PC-9 (cell line): Measurements from ENCODE around the gene PCED1A. TPM values are rescaled to one million over a fixed set of nuclear protein-coding genes. Genes with fewer than 3 reads are reported as not detected.

Experiments
- BruUV-seq: library from RNA; stranded (reverse); fragments of 400-500 nt; replicated peaks from 2 replicates; lab custom pipeline; 2021; lab: Mats Ljungman, UMichigan
- CTCF ChIA-PET: fragments of 300-600 bp; sonication (Branson Sonifier 250); formaldehyde crosslinking; loops from one replicate; lab custom pipeline; 2022; ENCODE audit warnings: antibody characterized with exemption; lab: Charles Lee
- POLR2A ChIA-PET: fragments of 300-600 bp; sonication (Branson Sonifier 250); formaldehyde crosslinking; loops from one replicate; lab custom pipeline; 2022; ENCODE audit warnings: antibody characterized with exemption; ENCODE audit not compliant: unreplicated experiment; lab: Charles Lee
- DNase-seq, 2 experiments: peaks; one replicate each; pipeline versions ENCODE4 v3.0.0 to v3.0.0-alpha.2; 2015 to 2022; ENCODE audit warnings: mixed read lengths in 1 of 2
- H2AFZ ChIP-seq: fragments of 200-600 bp; sonication (generic); 2 replicates; pipeline ENCODE4 v1.8.1; 2017; ENCODE audit warnings: antibody characterized with exemption
- H3F3A ChIP-seq: fragments of 200-600 bp; sonication (generic); 2 replicates; pipeline ENCODE4 v1.8.1; 2017; ENCODE audit warnings: antibody characterized with exemption, mild to moderate bottlenecking, low read depth; ENCODE audit not compliant: insufficient read depth
- H3K27ac ChIP-seq: fragments of 200-600 bp; sonication (generic); 2 replicates; pipeline ENCODE4 v1.6.1; 2016; ENCODE audit warnings: mixed run types
- H3K27me3 ChIP-seq: fragments of 200-600 bp; sonication (generic); 2 replicates; pipeline ENCODE4 v1.6.1; 2016; ENCODE audit warnings: low read depth, mixed run types; ENCODE audit not compliant: insufficient read depth
- H3K36me3 ChIP-seq: fragments of 200-600 bp; sonication (generic); 2 replicates; pipeline ENCODE4 v1.6.1; 2016; ENCODE audit warnings: low read depth, mixed run types
- H3K4me1 ChIP-seq: fragments of 200-600 bp; sonication (generic); replicated peaks from 2 replicates; pipeline ENCODE4 v1.6.1; 2016; ENCODE audit warnings: mixed run types; ENCODE audit not compliant: insufficient read depth
- H3K4me2 ChIP-seq: fragments of 200-600 bp; sonication (generic); 2 replicates; pipeline ENCODE4 v1.6.1; 2017; ENCODE audit warnings: mixed run types
- H3K4me3 ChIP-seq: fragments of 200-600 bp; sonication (generic); 2 replicates; pipeline ENCODE4 v1.6.1; 2016; ENCODE audit warnings: mixed run types
- H3K79me2 ChIP-seq: fragments of 200-600 bp; sonication (generic); 2 replicates; pipeline ENCODE4 v1.6.1; 2017; ENCODE audit warnings: low read depth, mixed run types
- H3K9me2 ChIP-seq: fragments of 200-600 bp; sonication (generic); 2 replicates; pipeline ENCODE4 v1.8.1; 2017; ENCODE audit warnings: mild to moderate bottlenecking; ENCODE audit not compliant: insufficient read depth
- H3K9me3 ChIP-seq: fragments of 200-600 bp; sonication (generic); 2 replicates; pipeline ENCODE4 v1.8.1; 2016; ENCODE audit warnings: low read depth; ENCODE audit not compliant: insufficient read depth
- H4K20me1 ChIP-seq: fragments of 200-600 bp; sonication (generic); 2 replicates; pipeline ENCODE4 v1.8.1; 2017; ENCODE audit not compliant: insufficient read depth
- CTCF ChIP-seq: fragments of 200-600 bp; sonication (generic); conservative IDR thresholded peaks from 2 replicates; pipeline ENCODE4 v1.6.1; 2017; ENCODE audit warnings: mixed run types, antibody characterized with exemption, mild to moderate bottlenecking, moderate library complexity
- EZH2 ChIP-seq: fragments of 200-600 bp; sonication (generic); IDR thresholded peaks from 2 replicates; pipeline ENCODE4 v1.8.0; 2017; ENCODE audit warnings: antibody characterized with exemption, low read depth
- intact Hi-C: fragments of 100-400 bp; cut with micrococcal nuclease; formaldehyde crosslinking; loops from one replicate; pipeline ENCODE4 v1.10.0; 2022; ENCODE audit not compliant: unreplicated experiment
- total RNA-seq: library from RNA; stranded (reverse); gene quantifications from 2 replicates; pipeline ENCODE4 v1.2.3, GENCODE V29; 2021

PCED1A gene
- total RNA-seq, 1 experiment from 2014 or later = 47.9 TPM

- no peaks in the 10 kb centered on the region for H3K36me3 ChIP-seq
- H3K4me2 ChIP-seq = peak overlapping the region; percentile 92
- no peaks in the 10 kb centered on the region for H3K9me3 ChIP-seq
- peak overlapping the region; percentile 100; the same call in 1 of the 2 replicates for H2AFZ ChIP-seq
- H3K4me1 ChIP-seq = peaks cover 14% of the 10 kb centered on the region
- peak overlapping the region; percentile 100 for H3K4me3 ChIP-seq
- no peak overlapping the region for H3K27ac ChIP-seq
- ChIA-PET POLR2A (no interaction called here), CTCF (no interaction called here)
- DNase-seq = no peak
- intact Hi-C loops = loop anchor here (2.0 to 5.0 kb wide), 2 partner anchors 71 to 478 kb away; no protein-coding TSS in a partner anchor
- H3K79me2 ChIP-seq = peaks cover 16% of the 10 kb centered on the region
- H3K27me3 ChIP-seq = no peaks in the 10 kb centered on the region
- H3K9me2 ChIP-seq = no peaks in the 10 kb centered on the region
- BruUV-seq = no TSS peak
- H3F3A ChIP-seq = no peaks in the 10 kb centered on the region
- H4K20me1 ChIP-seq = no peaks in the 10 kb centered on the region
- TF ChIP-seq CTCF (no peak), EZH2 (no peak)
Measured at GRCh38 chr20:2839732-2840137, 720 bp downstream of the PCED1A start.

GRCh38 chr20:2838847-2839671 is 1.4 kb downstream of the PCED1A start:
- Histone ChIP-seq H3K4me3 (peak overlapping the region; percentile 100; the same call in 1 of the 2 replicates), H3F3A (no peaks in the 10 kb centered on the region), H4K20me1 (no peaks in the 10 kb centered on the region), H3K9me3 (no peaks in the 10 kb centered on the region), H3K79me2 (peaks cover 16% of the 10 kb centered on the region), H2AFZ (no peak overlapping the region), H3K4me1 (peaks cover 14% of the 10 kb centered on the region), H3K36me3 (no peaks in the 10 kb centered on the region), H3K27ac (no peak overlapping the region), H3K9me2 (no peaks in the 10 kb centered on the region), H3K4me2 (peak overlapping the region; percentile 92), H3K27me3 (no peaks in the 10 kb centered on the region)
- TSS peak; percentile 29 for BruUV-seq
- no peak for TF ChIP-seq EZH2
- CTCF ChIA-PET = no interaction called here
- POLR2A ChIA-PET = no interaction called here
- intact Hi-C loops = no loop called here
- DNase-seq = no peak

GRCh38 chr20:2838170-2838797 is 2.2 kb downstream of the PCED1A start:
- no peaks in the 10 kb centered on the region for H3K36me3 ChIP-seq
- H3K4me2 ChIP-seq = no peak overlapping the region
- H3K4me3 ChIP-seq = no peak overlapping the region
- H4K20me1 ChIP-seq = no peaks in the 10 kb centered on the region
- CTCF ChIA-PET = no interaction called here
- H3K79me2 ChIP-seq = peaks cover 16% of the 10 kb centered on the region
- no peaks in the 10 kb centered on the region for H3K27me3 ChIP-seq
- BruUV-seq = no TSS peak
- H3K4me1 ChIP-seq = peaks cover 14% of the 10 kb centered on the region
- intact Hi-C loops = no loop called here
- H3F3A ChIP-seq = no peaks in the 10 kb centered on the region
- no peak overlapping the region for H2AFZ ChIP-seq
- TF ChIP-seq CTCF = no peak
- TF ChIP-seq EZH2 = no peak
- H3K9me3 ChIP-seq = no peaks in the 10 kb centered on the region
- POLR2A ChIA-PET = no interaction called here
- no peak overlapping the region for H3K27ac ChIP-seq
- DNase-seq = no peak
- H3K9me2 ChIP-seq = no peaks in the 10 kb centered on the region
